ENCODE data around the gene BCO1. TPM values are rescaled to one million over a fixed set of nuclear protein-coding genes. Genes with fewer than 3 reads are reported as not detected.

The BCO1 gene
- total RNA-seq, 4 donors from 2014 or later = 0.12 to 0.27 TPM; not detected in 2

DNA sequence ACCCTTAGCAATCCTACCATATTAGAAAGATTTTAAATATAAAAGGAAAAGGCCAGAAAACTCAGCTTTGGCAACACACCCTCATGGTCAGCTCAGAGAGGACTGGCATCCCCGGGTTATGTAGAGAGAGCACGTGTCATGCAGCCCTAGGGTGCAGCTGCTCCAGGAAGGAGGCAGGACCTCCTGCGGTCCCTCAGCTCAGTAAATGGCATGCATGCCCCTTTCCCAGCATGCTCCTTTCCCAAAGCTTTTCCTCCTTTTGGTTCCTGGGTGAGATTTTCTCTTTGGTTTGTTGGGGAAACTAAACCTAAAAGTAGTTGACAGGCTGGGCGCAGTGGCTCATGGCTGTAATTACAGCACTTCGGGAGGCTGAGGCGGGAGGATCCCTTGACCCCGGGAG lies 80.2 kb downstream of the BCO1 start:
- TF ChIP-seq EP300 (IDR thresholded peaks at IDR 0.05) (no peak), POLR2AphosphoS5 (IDR thresholded peaks at IDR 0.05) (no peak)
- H3K4me3 ChIP-seq = no peak overlapping the region
- ATAC-seq = no peak
- H3K9me3 ChIP-seq = no peaks in the 10 kb centered on the region
- H3K36me3 ChIP-seq = no peaks in the 10 kb centered on the region
- WGBS, 2 donors (ENCODE audit: low coverage in 1 of 2) = 86 to 93% methylated on average over 4 to 6 of the region's 7 CpGs
- H3K4me1 ChIP-seq = peaks cover 3 to 65% (median 11%) of the 10 kb centered on the region in 3 donors
- no peaks in the 10 kb centered on the region for H3K27me3 ChIP-seq
- H3K27ac ChIP-seq = no peak overlapping the region

DNA sequence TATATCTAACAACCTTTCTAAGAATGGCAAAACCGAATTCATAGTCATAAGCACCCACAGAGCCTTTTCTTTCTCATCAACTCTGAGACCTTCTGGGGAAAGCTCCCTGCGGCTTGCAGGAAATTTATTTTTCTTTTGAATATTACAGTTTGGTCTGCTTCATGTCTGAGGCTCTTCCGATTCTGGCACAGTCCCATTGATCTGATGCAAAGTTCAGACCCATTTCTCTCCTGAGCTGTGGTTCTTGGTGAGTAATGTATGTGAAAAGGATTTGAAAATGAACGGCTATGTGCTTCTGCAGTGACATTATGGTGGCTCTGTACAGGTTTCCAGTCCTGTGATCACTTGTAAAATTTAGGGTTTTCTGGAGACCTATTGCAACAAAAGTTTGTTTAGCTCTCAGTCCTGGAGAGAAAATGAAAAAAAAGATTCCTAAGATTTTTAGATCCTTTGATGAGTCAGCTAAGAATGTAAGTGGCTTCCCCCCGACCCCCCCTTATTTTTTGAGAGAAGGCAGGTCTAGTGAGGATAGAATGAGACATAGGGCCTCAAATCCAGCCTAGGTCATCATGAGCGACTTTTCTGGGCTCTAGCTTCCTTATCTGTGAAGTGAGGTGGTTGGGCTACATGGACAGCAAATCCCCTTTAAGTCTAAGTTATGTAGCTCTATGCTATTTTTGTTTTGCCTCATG lies 80.9 kb downstream of the BCO1 start:
- Histone ChIP-seq H3K4me3 (no peak overlapping the region), H3K27ac (no peak overlapping the region), H3K36me3 (no peaks in the 10 kb centered on the region), H3K9me3 (no peaks in the 10 kb centered on the region), H3K27me3 (no peaks in the 10 kb centered on the region), H3K4me1 (peaks cover 0 to 59% (median 6%) of the 10 kb centered on the region in 3 donors)
- WGBS, 2 donors (ENCODE audit: low coverage in 1 of 2) = 33 to 44% methylated on average over 5 to 6 of the region's 6 CpGs
- TF ChIP-seq POLR2A (IDR thresholded peaks at IDR 0.05) (no peak), POLR2AphosphoS5 (IDR thresholded peaks at IDR 0.05) (no peak), EP300 (IDR thresholded peaks at IDR 0.05) (no peak)
- TF ChIP-seq, protein P1, sequence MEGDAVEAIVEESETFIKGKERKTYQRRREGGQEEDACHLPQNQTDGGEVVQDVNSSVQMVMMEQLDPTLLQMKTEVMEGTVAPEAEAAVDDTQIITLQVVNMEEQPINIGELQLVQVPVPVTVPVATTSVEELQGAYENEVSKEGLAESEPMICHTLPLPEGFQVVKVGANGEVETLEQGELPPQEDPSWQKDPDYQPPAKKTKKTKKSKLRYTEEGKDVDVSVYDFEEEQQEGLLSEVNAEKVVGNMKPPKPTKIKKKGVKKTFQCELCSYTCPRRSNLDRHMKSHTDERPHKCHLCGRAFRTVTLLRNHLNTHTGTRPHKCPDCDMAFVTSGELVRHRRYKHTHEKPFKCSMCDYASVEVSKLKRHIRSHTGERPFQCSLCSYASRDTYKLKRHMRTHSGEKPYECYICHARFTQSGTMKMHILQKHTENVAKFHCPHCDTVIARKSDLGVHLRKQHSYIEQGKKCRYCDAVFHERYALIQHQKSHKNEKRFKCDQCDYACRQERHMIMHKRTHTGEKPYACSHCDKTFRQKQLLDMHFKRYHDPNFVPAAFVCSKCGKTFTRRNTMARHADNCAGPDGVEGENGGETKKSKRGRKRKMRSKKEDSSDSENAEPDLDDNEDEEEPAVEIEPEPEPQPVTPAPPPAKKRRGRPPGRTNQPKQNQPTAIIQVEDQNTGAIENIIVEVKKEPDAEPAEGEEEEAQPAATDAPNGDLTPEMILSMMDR (IDR thresholded peaks at IDR 0.05) = no peak
- no peak for ATAC-seq

GRCh38 chr16:81321039-81321438 lies 82.5 kb downstream of the BCO1 start:
- no peaks in the 10 kb centered on the region for H3K36me3 ChIP-seq
- 41 to 84% methylated on average over 2 of the region's 2 CpGs for WGBS, 2 donors (ENCODE audit: low coverage in 1 of 2)
- H3K4me1 ChIP-seq = peaks cover 0 to 54% (median 4%) of the 10 kb centered on the region in 3 donors
- H3K27ac ChIP-seq = no peak overlapping the region
- no peak overlapping the region for H3K4me3 ChIP-seq
- TF ChIP-seq, protein P1 (IDR thresholded peaks at IDR 0.05) = no peak
- TF ChIP-seq POLR2AphosphoS5 (IDR thresholded peaks at IDR 0.05) = no peak
- TF ChIP-seq EP300 (IDR thresholded peaks at IDR 0.05) = no peak
- TF ChIP-seq POLR2A (IDR thresholded peaks at IDR 0.05) = no peak
- ATAC-seq = no peak
- no peaks in the 10 kb centered on the region for H3K27me3 ChIP-seq
- no peaks in the 10 kb centered on the region for H3K9me3 ChIP-seq

- no peak overlapping the region for H3K27ac ChIP-seq
- H3K27me3 ChIP-seq = no peaks in the 10 kb centered on the region
- TF ChIP-seq EP300 (IDR thresholded peaks at IDR 0.05) (no peak), POLR2A (IDR thresholded peaks at IDR 0.05) (no peak), POLR2AphosphoS5 (IDR thresholded peaks at IDR 0.05) (no peak)
- TF ChIP-seq, protein P1 (IDR thresholded peaks at IDR 0.05) = no peak
- no peaks in the 10 kb centered on the region for H3K36me3 ChIP-seq
- no peak overlapping the region for H3K4me3 ChIP-seq
- no peaks in the 10 kb centered on the region for H3K9me3 ChIP-seq
- ATAC-seq = no peak
- 86 to 89% methylated on average over 4 to 5 of the region's 5 CpGs for WGBS, 2 donors (ENCODE audit: low coverage in 1 of 2)
- peaks cover 0 to 49% (median 0%) of the 10 kb centered on the region in 3 donors for H3K4me1 ChIP-seq
These were observed 83.0 kb downstream of the BCO1 start for GRCh38 chr16:81321536-81321935.

DNA sequence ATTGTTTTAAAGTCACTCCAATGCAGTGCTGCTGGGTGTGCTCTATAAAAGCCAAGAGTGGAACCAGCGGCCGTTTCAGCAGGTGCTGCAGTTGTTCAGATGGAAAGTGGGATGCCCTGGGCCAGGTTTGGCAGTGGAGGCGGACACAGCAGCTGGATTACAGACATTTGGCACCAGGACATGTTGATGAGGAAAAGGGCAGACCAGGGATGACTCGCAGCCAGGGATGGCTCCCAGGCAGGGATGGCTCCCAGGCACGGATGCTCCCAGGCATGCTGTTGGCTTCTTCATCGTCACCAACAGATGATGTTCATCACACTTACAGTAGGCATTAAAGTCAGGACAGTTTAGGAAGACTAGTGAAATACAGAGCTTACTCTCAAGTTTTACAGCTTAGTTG lies 86.3 kb downstream of the BCO1 start:
- Histone ChIP-seq H3K4me1 (peaks cover 0 to 45% (median 6%) of the 10 kb centered on the region in 3 donors), H3K27me3 (no peaks in the 10 kb centered on the region), H3K9me3 (no peaks in the 10 kb centered on the region), H3K4me3 (no peak overlapping the region), H3K36me3 (no peaks in the 10 kb centered on the region), H3K27ac (no peak overlapping the region)
- ATAC-seq = no peak
- 65 to 88% methylated on average over 5 of the region's 6 CpGs for WGBS, 2 donors (ENCODE audit: low coverage in 1 of 2)
- TF ChIP-seq POLR2AphosphoS5 (IDR thresholded peaks at IDR 0.05) = no peak
- TF ChIP-seq POLR2A (IDR thresholded peaks at IDR 0.05) = no peak
- TF ChIP-seq EP300 (IDR thresholded peaks at IDR 0.05) = no peak
- TF ChIP-seq, protein P1 (IDR thresholded peaks at IDR 0.05) = no peak

Data from gastroesophageal sphincter (tissue), 4 donors.